IPS DF 6.9 (cell line): Measurements from ENCODE around the gene KTI12.
"Not testable (repeated sequence)": the region's sequence is repeated elsewhere in the genome, so short reads cannot be mapped to it uniquely, and the experiment has no call there.

Experiments used
- DNase-seq: peaks from one replicate; pipeline ENCODE4 v3.0.0-alpha.2; 2013; ENCODE audit warnings: low read depth, low spot score
- H3K27ac ChIP-seq: one replicate; pipeline ENCODE4 v1.5.1; 2013; ENCODE audit warnings: low read length, control low read depth
- H3K27me3 ChIP-seq: 2 replicates; pipeline ENCODE4 v1.6.1; 2013; ENCODE audit warnings: mild to moderate bottlenecking, low read length; ENCODE audit not compliant: control insufficient read depth, insufficient read depth
- H3K36me3 ChIP-seq: 2 replicates; pipeline ENCODE4 v1.6.1; 2013; ENCODE audit warnings: low read length; ENCODE audit not compliant: control insufficient read depth, insufficient read depth
- H3K4me1 ChIP-seq: 2 replicates; pipeline ENCODE4 v1.6.1; 2013; ENCODE audit warnings: low read length; ENCODE audit not compliant: control insufficient read depth, insufficient read depth
- H3K4me3 ChIP-seq: 2 replicates; pipeline ENCODE4 v1.5.1; 2013; ENCODE audit warnings: mild to moderate bottlenecking, low read length
- H3K9me3 ChIP-seq: 2 replicates; pipeline ENCODE4 v1.6.1; 2013; ENCODE audit warnings: low read length, inconsistent platforms; ENCODE audit not compliant: control insufficient read depth, insufficient read depth
- WGBS: extraction: QIAGEN DNeasy Blood & Tissue Kit; methylation state at CpG from one replicate; pipeline ENCODE4 v1.1.7; 2013; ENCODE audit warnings: mixed read lengths, missing lambda C conversion rate; ENCODE audit not compliant: insufficient read length, insufficient coverage; 5-methylcytosine and 5-hydroxymethylcytosine counted together

Gene KTI12

GRCh38 chr1:52008071-52008809, 25.4 kb downstream of the KTI12 start:
- H3K27ac ChIP-seq, result no peak overlapping the region
- H3K27me3 ChIP-seq, result no peaks in the 10 kb centered on the region
- no CpG with 5 or more reads among the region's 7 CpGs for WGBS
- DNase-seq, result no peak
- peaks cover 4% of the 10 kb centered on the region; the same call in 1 of the 2 replicates for H3K4me1 ChIP-seq
- no peak overlapping the region for H3K4me3 ChIP-seq
- H3K9me3 ChIP-seq, result no peaks in the 10 kb centered on the region
- no peaks in the 10 kb centered on the region for H3K36me3 ChIP-seq

DNA sequence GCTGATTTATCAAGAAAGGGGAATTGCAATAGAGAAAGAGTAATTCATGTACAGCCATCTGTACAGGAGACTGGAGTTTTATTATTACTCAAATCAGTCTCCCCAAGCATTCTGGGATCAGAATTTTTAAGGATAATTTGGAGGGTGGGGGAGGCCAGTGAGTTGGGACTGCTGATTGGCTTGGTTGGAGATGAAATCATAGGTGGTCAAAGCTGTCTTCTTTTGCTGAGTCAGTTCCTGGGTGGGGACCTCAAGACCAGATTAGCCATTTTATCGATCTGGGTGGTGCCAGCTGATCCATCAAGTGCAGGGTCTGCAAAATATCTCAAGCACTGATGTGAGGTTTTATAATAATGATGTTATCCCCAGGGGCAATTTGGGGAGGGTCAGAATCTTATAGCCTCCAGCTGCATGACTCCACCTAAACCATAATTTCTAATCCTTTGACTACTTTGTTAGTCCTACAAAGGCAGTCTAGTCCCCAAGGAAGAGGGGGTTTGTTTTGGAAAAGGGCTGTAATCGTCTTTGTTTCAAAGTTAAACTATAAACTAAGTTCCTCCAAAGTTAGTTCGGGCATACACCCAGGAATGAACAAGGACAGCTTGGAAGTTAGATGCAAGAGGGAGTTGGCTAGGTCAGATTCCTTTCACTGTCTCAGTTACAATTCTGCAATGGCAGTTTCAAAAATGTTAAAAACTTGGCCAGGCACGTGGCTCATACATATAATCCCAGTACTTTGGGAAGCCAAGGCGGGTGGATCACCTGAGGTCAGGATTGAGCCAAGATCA, 26.2 kb downstream of the KTI12 start:
- Histone ChIP-seq H3K27me3 (no peaks in the 10 kb centered on the region), H3K27ac (no peak overlapping the region), H3K36me3 (no peaks in the 10 kb centered on the region), H3K9me3 (no peaks in the 10 kb centered on the region), H3K4me3 (no peak overlapping the region), H3K4me1 (peaks cover 4% of the 10 kb centered on the region; the same call in 1 of the 2 replicates)
- DNase-seq, result no peak
- WGBS, result no CpG with 5 or more reads among the region's 5 CpGs

DNA sequence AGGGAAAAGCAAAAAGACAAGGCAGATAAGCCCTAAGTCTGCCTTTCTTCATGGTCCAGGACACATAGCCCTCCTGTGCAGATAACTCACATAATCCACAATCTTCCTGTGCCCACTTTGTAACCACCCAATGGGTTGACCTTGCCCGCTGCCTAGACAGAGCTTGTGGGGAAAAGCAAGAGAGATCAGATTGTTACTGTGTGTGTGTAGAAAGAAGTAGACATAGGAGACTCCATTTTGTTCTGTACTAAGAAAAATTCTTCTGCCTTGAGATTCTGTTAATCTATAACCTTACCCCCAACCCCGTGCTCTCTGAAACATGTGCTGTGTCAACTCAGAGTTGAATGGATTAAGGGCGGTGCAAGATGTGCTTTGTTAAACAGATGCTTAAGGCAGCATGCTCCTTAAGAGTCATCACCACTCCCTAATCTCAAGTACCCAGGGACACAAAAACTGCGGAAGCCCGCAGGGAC, 27.5 kb downstream of the KTI12 start:
- not testable (repeated sequence) for H3K4me1 ChIP-seq, H3K27me3 ChIP-seq, H3K36me3 ChIP-seq, H3K27ac ChIP-seq, H3K4me3 ChIP-seq, DNase-seq, H3K9me3 ChIP-seq
- no CpG with 5 or more reads among the region's 5 CpGs for WGBS

DNA sequence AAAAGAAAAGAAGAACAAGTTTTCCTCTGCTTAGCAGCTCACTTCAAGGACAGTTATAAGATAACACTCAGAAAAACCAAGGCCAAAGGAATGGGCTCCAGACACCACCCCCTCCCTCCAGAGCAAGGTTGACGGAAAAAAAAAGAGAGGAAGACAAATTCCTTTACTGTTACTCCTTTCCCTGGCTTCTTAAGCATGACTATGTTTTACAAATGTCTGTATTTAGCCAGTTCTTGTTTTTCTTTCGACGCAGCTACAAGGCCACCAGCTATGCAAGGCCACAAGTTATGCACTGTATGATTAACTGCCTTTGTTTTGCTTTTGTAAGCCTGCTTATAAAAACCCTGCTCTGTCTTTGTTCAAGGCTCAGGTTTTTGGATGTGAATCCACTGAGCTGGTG, 28.1 kb downstream of the KTI12 start:
- not testable (repeated sequence) for H3K4me3 ChIP-seq, H3K27ac ChIP-seq, H3K9me3 ChIP-seq, H3K4me1 ChIP-seq, DNase-seq, H3K36me3 ChIP-seq, H3K27me3 ChIP-seq
- no CpG with 5 or more reads among the region's 3 CpGs for WGBS

- no peak for DNase-seq
- H3K36me3 ChIP-seq, result no peaks in the 10 kb centered on the region
- no peak overlapping the region for H3K4me3 ChIP-seq
- H3K9me3 ChIP-seq, result no peaks in the 10 kb centered on the region
- peaks cover 4% of the 10 kb centered on the region for H3K4me1 ChIP-seq
- WGBS, result no CpG with 5 or more reads among the region's 4 CpGs
- H3K27me3 ChIP-seq, result no peaks in the 10 kb centered on the region
- H3K27ac ChIP-seq, result no peak overlapping the region
Observed at GRCh38 chr1:52003877-52004276, 29.7 kb downstream of the KTI12 start.

DNA sequence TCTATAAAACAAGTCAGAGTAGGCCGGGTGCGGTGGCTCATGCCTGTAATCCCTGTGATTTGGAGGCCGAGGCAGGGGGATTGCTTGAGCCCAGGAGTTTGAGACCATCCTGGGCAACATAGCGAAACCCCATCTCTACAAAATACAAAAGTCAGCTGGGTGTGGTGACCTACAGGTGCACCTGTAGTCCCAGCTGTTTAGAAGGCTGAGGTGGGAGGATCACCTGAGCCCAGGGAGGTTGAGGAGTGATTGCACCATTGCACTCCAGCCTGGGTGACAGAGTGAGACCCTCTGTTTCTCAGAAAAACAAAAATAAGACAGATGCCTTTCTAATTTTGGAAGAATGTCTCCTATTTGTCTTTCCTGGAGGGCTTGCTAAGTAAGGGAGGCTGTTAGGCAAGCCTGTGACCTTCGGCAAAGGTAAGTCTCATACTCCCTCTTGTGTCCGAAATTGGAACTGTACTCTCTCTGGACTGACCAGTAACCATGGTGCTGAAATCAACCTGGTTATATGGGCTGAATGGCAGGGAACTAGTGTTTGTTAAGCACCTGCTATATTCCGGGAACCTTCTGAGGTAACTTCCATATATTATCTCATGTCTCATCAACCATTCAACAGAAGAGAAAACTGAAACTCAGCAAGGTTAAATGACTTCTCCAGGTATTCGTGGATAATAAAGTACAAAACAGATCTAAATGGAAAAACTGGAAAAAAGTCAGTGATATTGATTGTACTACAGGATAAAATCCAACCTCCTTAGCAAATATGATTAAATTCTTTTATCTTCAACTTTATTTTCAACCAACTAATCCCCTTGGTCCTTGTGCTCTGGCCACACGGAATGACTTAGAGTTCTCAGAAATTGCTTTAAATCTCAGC, 31.3 kb downstream of the KTI12 start:
- no peaks in the 10 kb centered on the region for H3K36me3 ChIP-seq
- H3K27ac ChIP-seq, result no peak overlapping the region
- no peak overlapping the region for H3K4me3 ChIP-seq
- peaks cover 9% of the 10 kb centered on the region for H3K4me1 ChIP-seq
- WGBS, result no CpG with 5 or more reads among the region's 9 CpGs
- H3K27me3 ChIP-seq, result no peaks in the 10 kb centered on the region
- no peaks in the 10 kb centered on the region for H3K9me3 ChIP-seq
- DNase-seq, result peak; percentile 96

GRCh38 chr1:51998701-51999100, 34.9 kb downstream of the KTI12 start:
- Histone ChIP-seq H3K27me3 (no peaks in the 10 kb centered on the region), H3K4me1 (peaks cover 5% of the 10 kb centered on the region)
- no CpG with 5 or more reads among the region's 1 CpG for WGBS

DNA sequence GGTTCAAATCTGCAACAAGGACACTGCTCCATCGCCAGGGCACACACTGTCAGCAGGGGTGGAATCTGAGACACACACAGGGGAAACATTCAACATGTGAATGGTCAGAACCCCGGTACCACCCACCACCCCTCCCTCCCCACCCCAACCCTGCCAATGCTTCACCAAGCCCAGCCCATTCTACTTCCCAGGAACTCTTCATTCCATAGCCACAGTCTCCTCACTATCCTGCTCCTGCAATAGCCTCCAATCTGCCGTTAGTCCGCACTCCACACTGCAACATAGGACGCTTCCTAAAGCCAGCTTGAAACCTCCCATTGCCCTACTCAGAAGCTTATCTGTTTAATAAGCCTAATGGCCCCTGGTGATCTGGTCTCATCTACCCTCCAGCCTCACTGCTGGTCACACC, 35.6 kb downstream of the KTI12 start:
- H3K4me1 ChIP-seq, result peaks cover 5% of the 10 kb centered on the region
- H3K27me3 ChIP-seq, result no peaks in the 10 kb centered on the region
- WGBS, result no CpG with 5 or more reads among the region's 5 CpGs
- no peaks in the 10 kb centered on the region for H3K9me3 ChIP-seq
- no peaks in the 10 kb centered on the region for H3K36me3 ChIP-seq
- DNase-seq, result no peak
- no peak overlapping the region for H3K4me3 ChIP-seq
- H3K27ac ChIP-seq, result no peak overlapping the region

More at GRCh38 chr1:51998701-51999100, 34.9 kb downstream of the KTI12 start:
- Histone ChIP-seq H3K36me3 (no peaks in the 10 kb centered on the region), H3K27ac (no peak overlapping the region), H3K4me3 (no peak overlapping the region), H3K9me3 (no peaks in the 10 kb centered on the region)
- no peak for DNase-seq

- peak within 1 kb of the TSS; percentile 95 for H3K4me3 ChIP-seq
- WGBS, result no CpG with 5 or more reads among the region's 46 CpGs
- no peak within 1 kb of the TSS for H3K27ac ChIP-seq
- H3K27me3 ChIP-seq, result no peaks in the 10 kb centered on the region
- peak; percentile 83 for DNase-seq
- H3K9me3 ChIP-seq, result no peaks in the 10 kb centered on the region
- H3K4me1 ChIP-seq, result no peaks in the 10 kb centered on the region
- no peaks in the 10 kb centered on the region for H3K36me3 ChIP-seq
Observed at GRCh38 chr1:51990478-51990965, 43.1 kb downstream of the KTI12 start, which contains the start of gene RAB3B. TSS of gene RAB3B (minus strand) at chr1:51990700. CDS start at chr1:51977117, 13,583 bp downstream.
